Measurements from ENCODE around the gene ANAPC5. TPM values are rescaled to one million over a fixed set of nuclear protein-coding genes. Genes with fewer than 3 reads are reported as not detected.
A peak's percentile ranks its signal among the peaks of the same experiment; 100 is the strongest.

Gene ANAPC5
- polyA plus RNA-seq, 1 donor: 138 TPM

DNA sequence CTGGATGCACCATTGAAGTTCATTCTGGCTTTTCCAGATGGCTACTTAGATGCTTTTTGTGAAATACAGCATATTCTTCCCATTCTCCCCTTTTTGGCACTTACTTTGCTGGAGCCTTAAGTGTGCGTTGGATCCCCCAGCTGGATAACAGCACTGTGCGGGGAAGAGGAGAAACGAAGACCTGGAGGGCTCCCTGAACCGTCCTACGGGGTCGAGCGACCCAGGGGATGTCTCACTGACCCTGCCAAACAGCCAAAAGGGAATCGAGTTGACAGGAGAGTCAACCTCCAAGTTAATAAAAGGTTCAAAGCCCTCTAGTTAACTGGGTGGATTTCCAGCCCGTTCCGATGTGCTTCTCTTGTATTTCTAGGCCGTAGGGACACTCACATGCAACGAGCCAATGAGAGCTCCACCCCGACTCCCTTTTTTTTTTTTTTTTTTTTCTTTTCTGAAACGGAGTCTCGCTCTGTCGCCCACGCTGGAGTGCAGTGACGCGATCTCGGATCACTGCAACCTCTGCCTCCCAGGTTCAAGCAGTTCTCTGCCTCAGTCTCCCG, 54.7 kb downstream of the ANAPC5 start:
- peak overlapping the region; percentile 89 for H3K27ac ChIP-seq (ENCODE audit: low read length)
- H3K36me3 ChIP-seq (ENCODE audit: control insufficient read depth, insufficient read depth, low read length): peaks cover 2% of the 10 kb centered on the region
- peaks cover 3% of the 10 kb centered on the region for H3K4me1 ChIP-seq (ENCODE audit: control insufficient read depth, insufficient read depth, low read length)
- no peaks in the 10 kb centered on the region for H3K9me3 ChIP-seq (ENCODE audit: control insufficient read depth, low read depth, low read length)
- whole genome bisulfite sequencing (ENCODE audit: insufficient coverage, low lambda C conversion rate): no CpG with 5 or more reads among the region's 21 CpGs
- DNase-seq: peak in 1 of 2 donors; percentile 69
- no peaks in the 10 kb centered on the region for H3K27me3 ChIP-seq (ENCODE audit: control insufficient read depth, insufficient read depth, low read length)
- H3K4me3 ChIP-seq (ENCODE audit: low read length): peak overlapping the region; percentile 72

DNA sequence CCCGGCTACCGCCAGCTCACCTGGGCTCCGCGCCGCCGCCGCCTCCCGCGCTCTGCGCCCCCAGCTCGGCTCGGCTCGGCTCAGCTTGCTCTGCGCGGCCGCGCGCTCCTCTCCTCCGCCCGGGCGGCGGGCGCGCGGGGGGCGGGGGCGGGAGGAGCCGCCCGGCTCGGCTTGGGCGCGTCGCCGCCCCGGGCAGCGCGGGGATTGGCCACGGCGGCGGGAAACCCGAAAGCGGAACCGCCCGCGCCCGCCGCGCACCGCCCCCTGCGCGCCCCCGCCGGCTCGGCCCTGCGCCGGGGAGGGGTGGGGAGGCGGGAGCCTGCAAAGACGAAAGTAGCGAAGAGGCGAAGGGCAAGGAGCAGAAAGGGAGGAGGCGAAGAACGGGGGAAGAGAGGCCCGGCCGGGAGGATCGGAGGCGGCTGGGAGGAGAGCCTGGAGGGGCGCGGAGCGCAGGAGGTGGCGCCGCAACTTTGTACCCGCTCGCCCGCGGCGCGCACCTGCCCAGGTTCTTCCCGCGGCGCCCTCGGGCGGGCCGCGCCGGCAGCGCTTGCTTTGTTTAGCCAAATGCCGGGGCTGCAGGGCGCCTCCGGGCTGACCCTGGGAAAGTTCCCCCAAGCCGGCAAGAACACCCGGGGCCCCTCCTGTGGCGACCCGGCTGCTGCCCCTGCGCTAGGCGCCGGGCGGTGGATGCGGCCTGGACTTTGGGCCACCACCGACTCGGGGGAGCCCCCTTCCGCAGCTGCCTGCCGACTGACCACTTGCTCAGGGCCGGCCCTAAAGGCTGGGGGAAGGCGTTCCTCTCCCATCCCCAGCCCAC, 55.4 kb downstream of the ANAPC5 start, which contains the start of gene CAMKK2:
Gene CAMKK2, minus strand, starts transcription at position 92 of the 817 bp plus-strand sequence. CDS start 22,183 bp downstream, outside the sequence.
- Histone ChIP-seq H3K9me3 (ENCODE audit: control insufficient read depth, low read depth, low read length) (no peaks in the 10 kb centered on the region), H3K27ac (ENCODE audit: low read length) (peak within 1 kb of the TSS; percentile 89), H3K36me3 (ENCODE audit: control insufficient read depth, insufficient read depth, low read length) (peaks cover 5% of the 10 kb centered on the region), H3K27me3 (ENCODE audit: control insufficient read depth, insufficient read depth, low read length) (no peaks in the 10 kb centered on the region), H3K4me3 (ENCODE audit: low read length) (peak within 1 kb of the TSS; percentile 85), H3K4me1 (ENCODE audit: control insufficient read depth, insufficient read depth, low read length) (peaks cover 3% of the 10 kb centered on the region)
- peak; percentile 83 to 97 for DNase-seq
- no CpG with 5 or more reads among the region's 104 CpGs for WGBS (ENCODE audit: insufficient coverage, low lambda C conversion rate)

DNA sequence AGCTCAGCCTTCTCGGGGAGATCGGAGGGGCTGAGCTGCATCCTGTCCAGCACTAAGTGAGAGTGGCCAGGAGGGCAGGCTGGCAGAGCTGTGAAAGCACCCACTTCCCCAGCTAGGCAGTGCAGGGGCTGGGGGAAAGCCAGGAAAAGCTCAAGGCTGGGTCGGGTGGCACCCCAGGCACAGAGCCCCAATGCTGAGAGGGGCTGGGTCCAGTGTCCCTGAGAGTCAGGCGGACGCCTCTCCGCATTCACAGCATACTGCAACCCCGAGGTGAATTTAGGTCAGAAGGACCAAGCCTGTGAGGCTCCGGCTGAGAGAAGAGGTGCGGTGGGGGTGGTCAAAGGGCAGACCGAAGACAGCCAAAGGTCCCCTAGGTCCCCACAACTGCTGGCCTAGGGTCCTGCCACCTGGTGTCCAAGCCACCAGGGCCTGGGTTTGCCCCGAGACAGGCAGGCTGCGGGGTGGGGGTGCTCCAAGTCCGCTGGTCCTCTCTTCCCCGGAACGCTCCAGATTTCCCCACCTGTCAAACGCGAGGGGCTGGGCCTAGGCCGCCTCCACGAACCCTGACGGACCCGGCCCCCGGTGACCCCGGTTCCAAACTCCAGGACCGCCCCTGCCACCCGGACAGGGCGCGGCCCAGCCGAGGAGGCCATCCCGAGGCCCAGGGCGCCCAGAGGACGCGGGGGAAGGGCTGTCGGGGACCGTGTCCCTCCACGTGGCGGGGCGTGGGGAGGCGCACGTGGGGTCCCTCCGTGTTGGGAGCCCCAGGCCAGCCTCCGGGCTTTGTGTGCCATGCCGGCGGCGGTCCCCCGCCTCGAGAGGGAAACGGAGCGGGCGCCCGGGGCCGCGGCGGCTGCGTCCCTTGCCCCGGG, 56.2 kb downstream of the ANAPC5 start:
- H3K36me3 ChIP-seq (ENCODE audit: control insufficient read depth, insufficient read depth, low read length): peaks cover 8% of the 10 kb centered on the region

DNA sequence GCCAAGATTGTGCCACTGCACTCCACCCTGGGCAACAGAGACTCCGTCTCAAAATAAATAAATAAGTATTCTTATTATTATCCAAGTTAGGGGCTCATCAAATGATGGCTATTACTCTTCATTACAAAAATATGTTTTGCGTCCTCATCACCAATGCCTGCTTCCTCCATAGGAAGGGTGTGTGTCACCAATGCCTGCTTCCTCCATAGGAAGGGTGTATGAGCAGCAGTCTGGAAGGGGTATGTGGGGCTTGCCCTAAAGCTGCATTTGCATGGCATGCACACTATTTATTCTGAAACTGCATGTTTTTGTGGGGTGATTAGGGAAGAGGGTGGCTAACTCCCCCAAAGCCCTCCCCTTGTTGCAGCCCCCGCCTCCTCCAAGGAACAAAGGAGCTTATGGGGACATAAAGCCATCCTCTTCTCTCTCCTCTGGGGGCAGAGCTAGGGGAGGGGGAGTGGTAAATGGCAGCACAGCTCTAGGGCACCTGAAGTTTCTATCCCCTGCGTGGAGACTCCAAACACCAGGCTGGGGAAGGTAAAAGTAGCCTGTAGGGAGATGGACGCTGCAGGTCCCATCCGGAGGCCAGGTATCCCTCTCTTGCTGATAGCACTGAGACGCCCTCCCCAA, 57.0 kb downstream of the ANAPC5 start:
- Histone ChIP-seq H3K4me1 (ENCODE audit: control insufficient read depth, insufficient read depth, low read length) (peaks cover 3% of the 10 kb centered on the region), H3K4me3 (ENCODE audit: low read length) (peak overlapping the region; percentile 85), H3K9me3 (ENCODE audit: control insufficient read depth, low read depth, low read length) (no peaks in the 10 kb centered on the region), H3K36me3 (ENCODE audit: control insufficient read depth, insufficient read depth, low read length) (peaks cover 12% of the 10 kb centered on the region), H3K27ac (ENCODE audit: low read length) (peak overlapping the region; percentile 81), H3K27me3 (ENCODE audit: control insufficient read depth, insufficient read depth, low read length) (no peaks in the 10 kb centered on the region)
- no peak for DNase-seq
- whole genome bisulfite sequencing (ENCODE audit: insufficient coverage, low lambda C conversion rate): 67% methylated on average over 1 of the region's 7 CpGs

More for the DNA sequence above, 56.2 kb downstream of the ANAPC5 start:
- Histone ChIP-seq H3K27me3 (ENCODE audit: control insufficient read depth, insufficient read depth, low read length) (no peaks in the 10 kb centered on the region), H3K4me1 (ENCODE audit: control insufficient read depth, insufficient read depth, low read length) (peaks cover 3% of the 10 kb centered on the region), H3K4me3 (ENCODE audit: low read length) (peak overlapping the region; percentile 85), H3K27ac (ENCODE audit: low read length) (peak overlapping the region; percentile 81), H3K9me3 (ENCODE audit: control insufficient read depth, low read depth, low read length) (no peaks in the 10 kb centered on the region)
- WGBS (ENCODE audit: insufficient coverage, low lambda C conversion rate): no CpG with 5 or more reads among the region's 55 CpGs
- peak; percentile 56 to 88 for DNase-seq

DNA sequence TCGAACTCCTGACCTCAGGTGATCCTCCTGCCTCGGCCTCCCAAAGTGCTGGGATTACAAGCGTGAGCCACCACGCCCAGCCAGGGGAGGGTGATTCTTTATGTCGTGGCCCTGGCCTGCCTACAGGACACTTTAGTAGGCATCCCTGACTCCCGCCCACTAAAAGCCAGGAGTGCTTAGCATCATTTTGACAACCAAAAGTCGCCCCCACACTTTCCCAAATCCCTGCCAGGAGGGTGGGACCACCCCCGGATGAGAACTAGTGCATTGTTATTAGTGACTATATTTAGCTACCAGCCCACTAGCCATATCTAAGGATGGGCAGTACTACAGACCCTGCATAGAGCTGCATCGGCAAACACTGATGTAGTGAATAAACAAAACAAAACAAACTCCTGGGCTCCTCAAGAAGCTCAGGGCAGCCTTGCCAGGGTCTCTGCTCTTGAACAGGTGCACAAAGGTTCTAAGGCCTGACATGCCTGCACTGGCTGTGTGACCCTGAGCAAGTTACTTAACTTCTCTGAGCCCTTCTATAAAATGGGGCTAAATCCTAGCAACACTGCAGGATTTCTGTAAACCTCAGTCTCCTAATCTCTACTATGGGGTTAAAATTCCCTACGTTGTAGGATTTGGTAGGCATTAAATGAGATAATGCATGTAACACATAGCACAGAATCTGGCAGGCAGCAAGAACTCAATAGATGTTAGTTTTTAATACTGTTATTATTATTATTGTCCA, 57.9 kb downstream of the ANAPC5 start:
- peaks cover 13% of the 10 kb centered on the region for H3K36me3 ChIP-seq (ENCODE audit: control insufficient read depth, insufficient read depth, low read length)
- H3K4me1 ChIP-seq (ENCODE audit: control insufficient read depth, insufficient read depth, low read length): peaks cover 3% of the 10 kb centered on the region
- no CpG with 5 or more reads among the region's 10 CpGs for WGBS (ENCODE audit: insufficient coverage, low lambda C conversion rate)
- no peaks in the 10 kb centered on the region for H3K27me3 ChIP-seq (ENCODE audit: control insufficient read depth, insufficient read depth, low read length)
- no peak overlapping the region for H3K27ac ChIP-seq (ENCODE audit: low read length)
- no peak overlapping the region for H3K4me3 ChIP-seq (ENCODE audit: low read length)
- H3K9me3 ChIP-seq (ENCODE audit: control insufficient read depth, low read depth, low read length): no peaks in the 10 kb centered on the region
- DNase-seq: no peak

DNA sequence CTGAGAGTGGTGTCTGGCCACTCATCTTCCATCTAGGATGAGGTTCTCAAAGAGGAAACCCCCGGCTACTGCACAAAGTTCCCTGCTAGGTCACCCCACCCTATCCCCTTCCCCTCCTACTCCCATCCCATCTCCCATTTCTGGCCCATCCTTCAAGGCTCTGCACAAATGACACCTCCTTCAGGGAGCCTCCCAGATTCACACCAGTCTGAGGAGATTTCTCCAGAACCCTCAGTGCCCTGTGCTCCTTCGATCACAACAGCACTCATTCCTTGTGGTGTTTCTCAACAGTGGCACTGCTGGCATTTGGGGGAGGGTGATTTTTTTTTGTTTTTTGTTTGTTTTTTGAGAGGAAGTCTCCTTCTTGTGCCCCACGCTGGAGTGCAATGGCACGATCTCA, 58.6 kb downstream of the ANAPC5 start:
- H3K36me3 ChIP-seq (ENCODE audit: control insufficient read depth, insufficient read depth, low read length): peaks cover 14% of the 10 kb centered on the region
- H3K27ac ChIP-seq (ENCODE audit: low read length): no peak overlapping the region
- peaks cover 5% of the 10 kb centered on the region for H3K4me1 ChIP-seq (ENCODE audit: control insufficient read depth, insufficient read depth, low read length)
- no peak for DNase-seq
- no peaks in the 10 kb centered on the region for H3K9me3 ChIP-seq (ENCODE audit: control insufficient read depth, low read depth, low read length)
- no peak overlapping the region for H3K4me3 ChIP-seq (ENCODE audit: low read length)
- 100% methylated on average over 1 of the region's 4 CpGs for WGBS (ENCODE audit: insufficient coverage, low lambda C conversion rate)
- H3K27me3 ChIP-seq (ENCODE audit: control insufficient read depth, insufficient read depth, low read length): no peaks in the 10 kb centered on the region

DNA sequence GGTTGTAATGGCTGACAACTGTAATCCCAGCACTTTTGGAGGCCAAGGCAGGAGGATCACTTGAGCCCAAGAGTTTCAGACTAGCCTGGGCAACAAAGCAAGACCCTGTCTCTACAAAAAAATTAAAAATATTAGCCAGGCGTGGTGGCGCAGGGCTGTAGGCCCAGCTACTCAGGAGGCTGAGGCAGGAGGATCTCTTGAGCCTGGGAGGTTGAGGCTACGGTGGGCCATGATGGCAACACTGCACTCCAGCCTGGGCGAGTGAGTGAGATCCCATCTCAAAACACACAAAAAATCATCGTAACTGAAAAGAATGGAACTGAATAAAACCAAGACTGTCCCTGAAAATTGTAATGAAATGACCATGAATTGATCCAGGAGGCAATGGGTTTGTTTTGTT, 61.8 kb downstream of the ANAPC5 start:
- Histone ChIP-seq H3K9me3 (ENCODE audit: control insufficient read depth, low read depth, low read length) (no peaks in the 10 kb centered on the region), H3K4me1 (ENCODE audit: control insufficient read depth, insufficient read depth, low read length) (peaks cover 2% of the 10 kb centered on the region), H3K27ac (ENCODE audit: low read length) (no peak overlapping the region), H3K27me3 (ENCODE audit: control insufficient read depth, insufficient read depth, low read length) (no peaks in the 10 kb centered on the region), H3K4me3 (ENCODE audit: low read length) (no peak overlapping the region), H3K36me3 (ENCODE audit: control insufficient read depth, insufficient read depth, low read length) (peaks cover 14% of the 10 kb centered on the region)
- DNase-seq: no peak
- WGBS (ENCODE audit: insufficient coverage, low lambda C conversion rate): no CpG with 5 or more reads among the region's 5 CpGs

DNA sequence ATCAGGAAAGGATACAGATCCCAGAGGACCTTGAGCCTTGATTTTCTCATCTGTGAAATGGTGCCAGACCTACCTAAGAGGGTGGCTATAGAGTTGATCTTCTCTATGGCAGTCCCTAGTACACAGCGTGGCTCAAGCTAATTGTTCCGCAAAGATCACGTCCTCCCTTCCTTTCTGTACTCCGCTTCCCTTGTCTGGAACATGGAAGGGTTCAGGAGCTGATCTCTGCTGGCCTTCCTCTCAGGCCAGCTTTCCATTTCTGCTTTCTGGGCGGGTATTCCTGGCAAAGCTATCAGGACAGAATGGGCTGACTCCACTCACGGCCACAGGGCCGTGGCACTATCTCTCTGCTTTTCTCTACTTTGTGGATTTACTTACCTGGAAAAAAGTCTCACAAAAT, 62.2 kb downstream of the ANAPC5 start:
- H3K36me3 ChIP-seq (ENCODE audit: control insufficient read depth, insufficient read depth, low read length): peaks cover 14% of the 10 kb centered on the region

DNA sequence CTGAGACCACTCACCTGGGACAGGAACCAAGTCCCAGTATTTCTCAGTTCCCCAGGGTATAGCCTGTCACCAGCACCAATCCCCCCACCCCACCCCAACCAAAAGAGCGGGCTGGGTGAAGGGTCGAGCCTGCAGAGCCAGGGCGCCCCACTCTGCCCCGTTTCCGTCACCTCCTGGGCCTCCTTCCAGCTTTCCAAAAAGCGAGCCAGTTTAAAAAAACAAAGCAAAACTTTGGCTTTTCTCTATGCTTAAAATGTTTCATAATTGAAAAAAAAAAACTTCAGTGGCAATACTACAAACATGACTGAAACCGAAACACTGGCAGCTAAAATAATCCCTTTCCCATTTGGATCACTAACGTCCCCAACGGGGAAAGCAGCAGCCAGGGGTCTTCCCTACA, 63.2 kb downstream of the ANAPC5 start:
- Histone ChIP-seq H3K4me1 (ENCODE audit: control insufficient read depth, insufficient read depth, low read length) (peaks cover 2% of the 10 kb centered on the region), H3K27ac (ENCODE audit: low read length) (no peak overlapping the region)
- no peak for DNase-seq

More for the DNA sequence above, 62.2 kb downstream of the ANAPC5 start:
- no CpG with 5 or more reads among the region's 7 CpGs for WGBS (ENCODE audit: insufficient coverage, low lambda C conversion rate)
- H3K27ac ChIP-seq (ENCODE audit: low read length): no peak overlapping the region
- no peaks in the 10 kb centered on the region for H3K9me3 ChIP-seq (ENCODE audit: control insufficient read depth, low read depth, low read length)
- DNase-seq: no peak
- H3K4me3 ChIP-seq (ENCODE audit: low read length): no peak overlapping the region
- H3K4me1 ChIP-seq (ENCODE audit: control insufficient read depth, insufficient read depth, low read length): peaks cover 2% of the 10 kb centered on the region
- H3K27me3 ChIP-seq (ENCODE audit: control insufficient read depth, insufficient read depth, low read length): no peaks in the 10 kb centered on the region

More for the DNA sequence above, 63.2 kb downstream of the ANAPC5 start:
- Histone ChIP-seq H3K4me3 (ENCODE audit: low read length) (no peak overlapping the region), H3K36me3 (ENCODE audit: control insufficient read depth, insufficient read depth, low read length) (peaks cover 14% of the 10 kb centered on the region), H3K9me3 (ENCODE audit: control insufficient read depth, low read depth, low read length) (no peaks in the 10 kb centered on the region), H3K27me3 (ENCODE audit: control insufficient read depth, insufficient read depth, low read length) (no peaks in the 10 kb centered on the region)
- WGBS (ENCODE audit: insufficient coverage, low lambda C conversion rate): no CpG with 5 or more reads among the region's 9 CpGs

Measured in large intestine (tissue), 3 donors.